ENCODE results near the gene AXIN2.
"Not testable (repeated sequence)": the region's sequence is repeated elsewhere in the genome, so short reads cannot be mapped to it uniquely, and the experiment has no call there.

Gene AXIN2

DNA sequence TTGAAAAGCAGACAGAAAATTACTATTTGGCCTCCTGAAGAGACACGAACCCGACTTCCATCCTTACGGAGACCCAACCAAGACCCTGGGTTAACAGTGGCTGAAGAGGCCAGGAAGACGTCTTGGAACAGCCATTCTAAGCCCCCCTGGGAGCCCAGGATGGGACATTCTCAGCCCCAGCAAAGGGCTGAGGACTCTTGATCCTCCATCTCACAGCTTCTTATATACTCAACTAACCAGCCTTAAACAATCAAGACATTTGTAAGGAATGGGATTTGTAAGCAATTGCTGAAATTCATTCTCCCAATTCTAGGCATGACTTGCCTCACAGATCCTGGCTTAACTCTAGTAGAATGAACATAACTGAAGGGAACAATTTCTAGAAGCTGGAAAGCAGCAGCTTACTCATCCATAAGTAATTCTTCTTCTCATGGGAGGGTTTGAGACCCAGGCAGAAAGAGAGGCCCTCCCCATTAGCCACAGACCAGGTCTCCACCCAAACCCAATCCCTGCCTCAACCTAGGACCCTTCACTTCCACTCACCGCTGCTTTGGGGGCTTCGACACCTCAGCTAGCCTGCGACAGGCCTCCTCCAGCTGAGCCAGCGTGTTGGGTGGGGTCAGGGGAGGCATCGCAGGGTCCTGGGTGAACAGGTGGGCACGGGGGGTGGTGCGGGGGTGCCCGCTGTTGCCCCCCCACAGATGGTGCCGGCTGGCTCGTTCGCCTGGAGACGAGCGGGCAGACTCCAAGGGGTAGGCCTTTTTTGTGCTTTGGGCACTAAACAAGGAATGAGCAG is 25.5 kb downstream of the AXIN2 start:
- no peak for DNase-seq

DNA sequence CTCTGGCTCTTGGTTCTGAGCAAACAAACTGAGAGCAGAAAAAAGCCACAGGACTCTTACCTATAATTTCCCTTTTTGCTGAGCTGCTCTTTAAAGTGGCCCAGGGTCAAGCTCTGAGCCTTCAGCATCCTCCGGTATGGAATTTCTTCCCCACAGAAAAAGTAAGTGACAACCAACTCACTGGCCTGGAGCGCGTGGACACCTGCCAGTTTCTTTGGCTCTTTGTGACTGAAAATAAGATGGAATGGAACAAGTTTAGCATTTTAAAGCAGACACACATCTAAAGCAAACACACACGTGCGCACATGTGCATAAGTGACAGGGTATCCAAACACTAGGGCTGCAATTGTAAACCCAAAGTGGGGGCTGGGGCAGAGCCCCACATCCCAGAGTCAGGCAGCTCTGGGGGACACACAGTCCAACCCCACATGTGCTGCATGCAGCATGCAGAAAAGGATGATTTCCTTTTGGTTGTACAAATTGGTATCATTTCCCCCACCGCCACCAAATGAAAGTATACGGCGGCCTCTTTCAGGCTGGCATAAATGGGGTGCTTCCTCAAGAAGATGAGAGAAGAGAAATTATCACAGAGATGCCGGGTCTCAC is 27.5 kb downstream of the AXIN2 start:
- no peak for DNase-seq

DNA sequence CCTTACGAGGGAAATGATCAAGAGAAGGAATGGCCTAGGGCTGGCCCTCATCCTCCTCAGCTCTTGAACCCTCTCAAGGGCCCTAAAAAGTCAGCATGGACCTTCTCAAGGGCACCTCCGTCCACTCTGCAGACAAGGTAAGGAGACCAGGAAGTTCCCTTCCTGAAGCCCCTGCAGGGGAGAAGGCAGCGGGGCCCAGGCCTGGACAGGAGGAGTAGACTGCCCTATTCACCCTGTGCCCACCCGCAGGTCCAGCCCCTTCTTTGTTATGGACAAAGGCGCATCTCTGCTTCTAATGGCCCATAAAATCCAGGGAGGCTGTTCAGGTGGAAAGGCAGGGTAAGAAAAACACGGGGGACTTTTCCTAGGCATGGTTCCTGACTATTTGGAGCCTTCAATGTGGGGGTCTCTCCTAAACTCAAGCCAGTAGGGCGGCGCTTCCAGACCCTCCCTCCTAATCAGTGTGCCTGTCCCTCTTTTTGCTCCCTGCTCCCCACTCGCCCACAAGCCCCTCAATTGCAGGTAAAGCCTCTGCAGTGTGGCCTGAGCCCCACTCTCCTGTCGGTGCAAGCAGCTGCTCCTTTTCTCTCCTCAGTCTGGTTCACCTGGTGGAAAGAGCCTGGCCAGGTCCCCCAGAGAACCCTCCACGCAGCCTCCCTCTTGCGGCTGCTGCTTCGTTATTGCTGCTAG is 28.2 kb downstream of the AXIN2 start:
- no peak for DNase-seq

DNA sequence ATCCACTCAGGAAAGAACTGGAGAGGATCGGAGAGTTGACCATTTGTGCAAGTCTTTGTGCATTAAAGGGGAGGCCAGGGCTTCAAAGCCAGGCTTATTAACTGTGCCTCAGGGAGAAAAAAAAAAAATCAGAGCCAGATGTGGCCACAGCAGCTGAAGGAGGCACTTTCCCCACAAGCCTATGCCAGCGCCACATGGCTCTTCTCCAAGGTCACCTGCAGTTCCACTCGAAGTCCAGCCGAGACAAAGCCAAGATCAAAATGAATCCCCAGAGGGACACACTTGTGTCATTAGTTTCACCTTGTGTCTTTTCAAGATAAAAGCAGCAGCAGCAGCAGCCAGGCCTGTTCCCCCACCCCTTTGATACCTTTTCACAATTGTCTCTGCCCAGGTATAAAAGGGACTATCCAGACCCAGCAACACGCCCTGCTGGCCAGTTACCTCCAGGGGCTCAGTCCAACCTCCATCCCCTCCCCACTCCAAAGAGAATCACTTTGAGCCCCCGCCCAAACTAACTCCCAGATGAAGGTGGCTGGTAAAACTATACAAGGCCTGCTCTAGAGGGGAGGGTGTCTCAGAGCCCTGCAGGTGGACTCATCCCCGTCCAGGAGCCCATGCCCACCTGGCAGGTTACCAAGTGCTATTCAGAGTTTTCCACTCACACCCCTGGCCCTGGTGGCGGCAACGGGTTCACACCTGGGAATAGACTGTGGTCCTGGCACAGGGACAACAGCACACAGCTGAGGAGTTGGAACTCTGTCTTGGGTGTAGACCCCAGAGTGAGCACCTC is 29.2 kb downstream of the AXIN2 start:
- DNase-seq = no peak

DNA sequence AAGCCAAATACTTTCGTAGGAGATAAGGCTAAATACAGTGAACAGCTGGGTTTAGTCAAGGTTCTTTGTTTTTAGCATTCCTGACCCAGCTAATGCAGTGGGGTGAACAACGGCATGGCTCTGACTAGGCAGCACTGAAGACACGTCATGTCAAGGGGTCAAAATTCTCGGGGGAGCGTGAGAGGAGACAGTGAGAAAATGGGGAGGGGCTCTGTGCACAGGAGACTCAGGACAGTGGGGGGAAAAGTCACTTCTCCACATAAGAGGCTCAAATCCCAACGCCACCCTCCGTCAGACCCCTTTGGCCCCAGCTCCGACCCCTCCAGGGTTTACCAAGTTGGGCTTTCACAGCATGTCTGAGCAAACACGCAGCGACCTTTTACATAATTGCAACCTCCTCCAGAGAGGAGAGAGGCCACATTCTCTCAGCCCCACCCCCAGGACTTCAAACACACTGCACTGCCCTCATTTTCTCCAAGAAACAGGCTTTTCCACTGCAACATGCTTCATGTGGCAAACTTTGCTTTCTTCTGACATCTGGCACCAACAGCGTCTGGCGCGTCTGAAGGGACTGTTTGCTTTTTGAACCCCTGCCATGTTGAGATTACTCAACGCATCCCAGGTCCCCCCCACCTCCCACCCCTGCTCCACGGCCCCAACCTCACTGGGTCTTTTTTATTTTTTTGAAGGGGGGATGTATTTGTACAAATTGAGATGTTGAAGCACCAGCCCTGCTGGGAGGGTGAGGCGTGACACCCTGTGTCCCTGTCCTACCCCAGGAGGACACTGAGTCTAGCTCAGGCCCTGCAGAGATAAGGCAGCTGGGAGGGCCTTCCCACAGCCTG is 30.0 kb downstream of the AXIN2 start:
- peak; percentile 77 for DNase-seq

DNA sequence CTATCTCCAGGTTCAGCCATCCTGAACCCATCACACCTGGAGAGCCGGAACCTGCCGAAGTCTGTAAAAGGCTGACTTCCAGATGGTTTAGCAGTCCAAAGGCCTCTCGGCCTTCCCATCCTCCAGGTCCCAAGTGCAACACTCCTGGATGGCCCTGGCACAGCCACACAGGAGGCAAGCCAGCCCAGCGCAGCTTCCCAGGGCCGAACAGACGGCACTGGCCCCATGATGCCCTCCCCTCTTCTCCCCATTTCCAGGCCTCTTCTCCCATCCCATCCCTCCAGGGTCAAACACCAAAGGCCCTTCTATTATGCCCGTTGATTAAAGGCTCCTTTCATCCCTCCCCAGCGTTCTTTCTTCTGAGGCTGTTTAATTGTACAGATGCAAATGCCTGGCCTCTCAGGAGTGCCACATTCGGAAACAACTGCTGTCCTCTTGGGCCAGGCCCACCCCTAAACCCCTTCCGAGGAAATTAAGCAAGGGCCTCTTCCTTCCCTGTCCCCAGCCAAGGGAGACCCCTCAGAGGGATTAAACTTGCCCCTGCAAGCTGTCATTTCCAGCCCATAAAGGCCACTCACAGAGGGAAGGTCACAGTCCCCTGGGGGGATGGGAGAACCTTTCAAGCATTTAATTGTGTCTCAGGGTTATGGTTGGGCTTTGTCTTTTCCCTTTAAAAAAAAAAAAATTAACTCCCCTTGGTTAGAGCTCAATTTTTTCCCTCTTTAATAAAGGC is 30.8 kb downstream of the AXIN2 start:
- peak; percentile 75 for DNase-seq

DNA sequence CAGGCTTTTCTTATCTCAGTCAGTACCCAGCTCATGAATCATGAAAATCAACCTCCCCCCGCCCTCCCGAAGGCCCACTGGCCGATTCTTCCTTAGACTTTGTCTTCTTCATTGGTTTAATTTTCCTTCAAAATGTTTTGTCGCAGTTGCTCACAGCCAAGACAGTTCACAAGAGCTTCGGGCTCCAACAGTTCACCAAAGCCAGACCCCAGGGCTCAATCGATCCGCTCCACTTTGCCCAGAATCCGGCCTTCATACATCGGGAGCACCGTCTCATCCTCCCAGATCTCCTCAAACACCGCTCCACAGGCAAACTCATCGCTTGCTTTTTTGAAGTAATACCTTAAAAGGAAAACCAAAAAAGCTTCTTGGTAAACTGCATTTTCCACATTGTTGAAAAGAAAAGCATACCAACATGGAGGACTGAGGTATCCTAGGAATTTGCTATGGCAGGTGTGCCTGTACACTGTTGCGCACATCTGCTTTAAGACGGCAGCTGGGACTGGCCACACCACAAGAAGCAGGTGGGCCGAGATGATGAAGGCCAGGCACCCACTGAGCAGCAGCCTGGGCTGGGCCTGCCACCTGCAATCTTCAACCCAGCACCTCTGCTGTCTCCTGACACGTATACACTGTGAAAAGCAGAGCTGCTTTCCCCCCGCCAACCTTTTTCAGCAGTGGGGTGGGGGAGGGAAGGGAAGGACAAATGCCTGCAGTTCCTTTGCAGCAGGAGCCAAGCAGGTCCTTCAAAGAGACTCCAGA is 31.5 kb downstream of the AXIN2 start:
- DNase-seq = no peak

DNA sequence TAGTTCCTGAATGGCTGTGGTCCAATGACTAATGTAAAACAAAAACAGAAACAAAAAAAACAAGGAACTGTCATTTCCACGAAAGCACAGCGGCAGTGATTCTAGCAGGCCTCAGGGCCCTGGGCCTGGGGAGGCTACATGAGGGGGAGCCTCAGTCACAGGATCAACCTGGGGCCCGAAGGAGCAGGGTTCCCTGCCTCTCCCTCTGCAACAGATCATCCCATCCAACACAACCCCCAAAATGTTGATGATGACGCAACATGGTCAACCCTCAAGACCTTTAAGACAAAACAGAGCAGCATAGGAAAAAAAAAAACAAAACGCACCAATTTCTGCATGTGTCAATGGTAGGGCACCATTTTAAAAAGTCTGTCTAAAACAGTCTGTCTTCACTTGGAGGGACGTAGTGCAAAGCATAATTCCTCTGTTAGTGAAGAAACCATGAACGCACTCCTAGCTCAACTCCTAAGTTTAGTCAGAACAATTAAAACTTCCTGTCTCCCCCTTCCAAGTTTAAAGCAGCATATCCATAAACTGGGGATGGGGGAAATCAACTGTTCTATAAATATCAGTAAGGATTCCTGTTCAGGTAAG is 32.3 kb downstream of the AXIN2 start:
- DNase-seq = no peak

DNA sequence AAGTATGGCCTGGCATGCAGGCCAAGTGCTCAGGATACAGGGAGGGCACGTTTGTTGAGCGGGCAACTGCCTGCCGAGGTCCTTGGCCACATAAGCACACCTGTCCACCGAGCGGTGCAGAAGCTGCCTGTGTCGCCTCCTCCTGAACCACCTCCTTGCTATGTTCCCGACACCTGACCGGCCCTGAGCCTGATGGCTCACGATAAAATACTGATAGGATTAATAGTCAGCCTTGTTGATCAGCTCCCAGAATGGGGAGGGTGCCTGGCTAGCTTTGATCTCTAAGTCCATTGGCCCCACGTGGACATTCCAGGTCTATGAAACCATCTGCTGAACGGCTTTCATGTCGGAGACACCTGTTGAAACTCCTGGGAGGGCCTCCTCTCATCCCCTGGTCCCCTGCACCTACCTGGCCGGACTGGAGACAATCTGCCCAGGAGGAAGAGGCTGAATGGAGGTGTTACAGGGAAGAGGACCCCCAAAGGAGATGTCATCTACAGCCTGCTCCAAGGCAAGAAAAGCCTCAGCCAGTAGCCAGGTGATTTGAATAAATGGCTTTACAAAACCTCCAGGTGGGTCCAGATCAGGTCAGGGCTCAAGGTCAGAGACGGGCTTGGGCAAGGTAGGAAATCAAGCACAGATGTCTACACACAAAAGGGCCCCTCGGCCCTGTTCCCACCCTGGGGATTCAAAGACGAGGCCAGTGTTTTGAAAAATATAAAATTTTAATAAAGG is 33.4 kb downstream of the AXIN2 start:
- no peak for DNase-seq

DNA sequence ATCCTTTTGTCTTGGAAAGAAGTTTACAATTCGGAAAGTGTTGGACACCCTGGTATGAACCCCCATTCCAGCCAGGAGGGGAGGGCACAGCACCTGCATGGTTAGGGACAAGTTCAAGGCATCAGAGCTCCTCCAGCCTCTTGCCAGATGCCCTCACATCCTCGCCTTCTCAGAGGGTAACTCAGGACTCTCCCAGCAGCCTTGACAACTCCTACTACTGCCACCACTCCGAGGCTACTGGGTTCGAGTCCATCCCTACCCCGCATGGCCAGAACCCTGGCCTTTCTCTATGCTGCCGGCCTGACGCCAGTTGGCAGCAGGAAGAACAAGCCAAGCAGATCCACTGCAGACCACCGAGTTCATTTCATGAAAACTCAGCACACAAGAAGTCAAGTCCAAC is 34.1 kb downstream of the AXIN2 start:
- no peak for DNase-seq

DNA sequence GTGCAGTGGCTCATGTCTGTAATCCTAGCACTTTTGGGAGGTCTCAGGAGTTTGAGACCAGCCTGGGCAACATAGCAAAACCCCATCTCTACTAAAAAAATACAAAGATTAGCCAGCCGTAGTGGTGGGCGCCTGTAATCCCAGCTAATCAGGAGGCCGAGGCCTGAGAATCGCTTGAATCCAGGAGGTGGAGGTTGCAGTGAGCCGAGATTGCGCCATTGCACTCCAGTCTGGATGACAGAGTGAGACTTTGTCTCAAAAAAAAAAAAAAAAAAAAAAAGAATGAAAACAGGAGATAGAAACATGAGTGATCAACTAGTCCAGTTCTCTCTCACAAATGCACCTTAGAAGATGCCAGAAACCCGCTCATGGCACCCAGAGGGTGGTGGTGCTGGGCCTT is 34.6 kb downstream of the AXIN2 start:
- DNase-seq = not testable (repeated sequence)

DNA sequence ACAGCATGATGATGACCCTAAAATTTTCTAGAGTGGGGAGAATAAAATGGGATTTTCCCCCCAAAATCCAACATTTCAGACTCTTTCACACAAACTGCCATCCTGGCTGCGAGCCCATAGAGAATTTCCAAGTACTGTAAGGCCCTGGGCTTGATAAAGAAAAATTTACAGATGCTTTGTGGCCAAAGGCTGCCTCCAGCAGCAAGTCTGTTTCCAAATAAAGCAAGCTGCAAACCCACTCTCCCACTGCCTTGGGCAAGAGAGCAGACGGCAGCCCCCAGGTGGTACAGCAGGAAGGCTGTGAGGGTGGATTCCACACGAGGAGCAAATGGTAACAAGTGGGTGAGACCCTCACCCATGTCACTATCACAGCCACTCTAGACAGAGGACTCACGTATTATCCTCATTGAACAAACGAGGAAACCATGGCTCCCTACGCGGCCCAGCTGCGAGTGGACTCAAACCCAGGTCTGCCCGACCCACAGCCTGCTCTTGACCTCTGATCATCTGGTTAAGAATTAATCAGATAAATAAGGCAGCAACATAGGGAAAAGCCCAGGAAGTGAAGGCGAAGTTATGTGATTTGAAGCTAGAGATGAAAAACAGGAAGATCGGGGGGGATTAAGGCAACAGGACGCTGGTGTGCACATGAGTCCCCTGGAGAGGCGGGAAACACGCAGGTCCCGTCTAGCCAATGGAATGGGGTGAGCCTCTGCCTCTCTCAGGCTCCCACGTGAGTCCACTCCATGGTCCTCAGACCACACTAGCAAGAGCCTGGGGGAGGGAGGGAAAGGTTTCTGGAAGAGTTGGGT is 37.4 kb downstream of the AXIN2 start:
- no peak for DNase-seq

DNA sequence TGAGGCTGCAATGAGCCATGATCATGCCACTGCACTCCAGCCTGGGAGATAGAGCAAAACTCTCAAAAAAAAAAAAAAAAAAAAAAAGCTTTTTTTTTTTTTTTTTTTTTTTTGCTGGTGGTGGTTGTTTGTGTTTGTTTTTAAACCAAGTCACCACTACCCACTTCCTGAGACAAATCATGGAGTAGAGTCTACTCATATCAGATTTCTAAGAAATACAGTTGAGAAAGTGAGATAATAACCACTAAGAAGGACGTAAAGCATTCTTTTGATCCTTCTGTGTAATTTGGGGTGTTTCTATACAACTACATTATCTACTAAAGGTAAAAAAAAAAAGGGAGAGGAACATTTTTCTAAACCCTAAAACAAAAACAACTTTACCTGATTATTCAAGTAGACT is 38.0 kb downstream of the AXIN2 start:
- DNase-seq = no peak

DNA sequence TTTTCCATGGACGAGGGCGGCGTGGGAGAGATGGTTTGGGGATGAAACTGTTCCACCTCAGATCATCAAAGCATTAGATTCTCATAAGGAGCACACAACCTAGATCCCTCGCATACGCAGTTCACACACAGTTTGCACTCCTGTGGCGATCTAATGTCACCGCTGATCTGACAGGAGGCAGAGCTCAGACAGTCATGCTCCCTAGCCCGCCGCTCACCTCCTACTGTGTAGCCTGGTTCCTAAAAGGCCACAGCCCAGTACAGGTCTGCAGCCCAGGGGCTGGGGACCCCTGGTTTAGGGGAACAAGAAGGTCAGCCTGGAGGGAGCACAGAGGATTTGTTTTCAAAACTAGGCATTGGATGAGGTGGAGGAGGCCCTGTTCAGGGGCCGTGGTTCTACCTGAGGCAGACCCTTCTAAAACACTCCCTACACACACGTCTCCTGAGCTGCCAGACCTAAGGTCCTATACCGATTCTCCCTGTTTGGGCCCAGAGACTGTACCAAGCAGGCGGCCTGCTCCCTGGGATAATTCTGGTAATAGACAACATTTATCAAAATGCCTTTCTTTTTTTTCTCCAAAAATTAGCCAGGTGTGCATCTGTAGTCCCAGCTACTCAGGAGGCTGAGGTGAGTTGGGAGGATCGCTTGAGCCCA is 38.6 kb downstream of the AXIN2 start:
- DNase-seq = no peak

DNA sequence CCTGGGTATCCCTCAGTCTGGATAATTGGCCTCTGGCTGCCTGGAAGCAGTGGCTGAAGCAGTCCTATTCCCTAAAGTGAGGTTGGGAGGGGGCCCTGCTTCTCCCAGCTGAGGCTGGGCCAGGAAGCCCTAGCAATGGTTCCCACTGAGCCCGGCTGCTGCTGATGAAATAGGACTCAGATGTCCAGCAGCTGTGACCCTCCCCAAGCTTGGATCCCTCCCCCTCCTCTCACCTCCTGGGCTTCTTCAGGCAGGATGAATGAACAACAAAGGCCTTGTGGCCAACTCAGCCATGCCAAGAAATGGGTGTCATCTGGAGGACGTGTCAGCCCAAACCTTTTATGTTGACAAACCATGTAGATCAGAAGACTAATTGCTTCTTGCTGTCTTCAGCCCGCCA is 42.0 kb downstream of the AXIN2 start:
- peak; percentile 56 for DNase-seq

DNA sequence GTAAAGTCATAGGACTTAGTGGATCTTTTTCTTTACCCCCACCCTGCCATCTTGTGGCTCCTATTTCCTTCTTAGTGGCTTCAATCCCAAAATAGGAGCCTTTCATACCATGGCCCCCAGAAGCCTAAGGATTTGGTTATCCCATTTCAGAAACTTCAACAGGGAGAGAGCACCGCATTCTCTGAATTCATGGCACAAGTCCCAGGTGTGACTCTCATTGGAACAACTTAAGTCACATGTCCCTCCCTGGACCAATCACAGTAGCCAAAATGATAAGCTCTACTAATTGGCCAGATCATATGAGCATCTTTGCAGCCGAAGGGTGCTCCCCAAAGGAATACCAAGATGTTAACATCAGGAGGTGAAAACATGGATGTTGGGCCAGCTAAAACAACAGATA is 43.2 kb downstream of the AXIN2 start:
- DNase-seq = no peak

DNA sequence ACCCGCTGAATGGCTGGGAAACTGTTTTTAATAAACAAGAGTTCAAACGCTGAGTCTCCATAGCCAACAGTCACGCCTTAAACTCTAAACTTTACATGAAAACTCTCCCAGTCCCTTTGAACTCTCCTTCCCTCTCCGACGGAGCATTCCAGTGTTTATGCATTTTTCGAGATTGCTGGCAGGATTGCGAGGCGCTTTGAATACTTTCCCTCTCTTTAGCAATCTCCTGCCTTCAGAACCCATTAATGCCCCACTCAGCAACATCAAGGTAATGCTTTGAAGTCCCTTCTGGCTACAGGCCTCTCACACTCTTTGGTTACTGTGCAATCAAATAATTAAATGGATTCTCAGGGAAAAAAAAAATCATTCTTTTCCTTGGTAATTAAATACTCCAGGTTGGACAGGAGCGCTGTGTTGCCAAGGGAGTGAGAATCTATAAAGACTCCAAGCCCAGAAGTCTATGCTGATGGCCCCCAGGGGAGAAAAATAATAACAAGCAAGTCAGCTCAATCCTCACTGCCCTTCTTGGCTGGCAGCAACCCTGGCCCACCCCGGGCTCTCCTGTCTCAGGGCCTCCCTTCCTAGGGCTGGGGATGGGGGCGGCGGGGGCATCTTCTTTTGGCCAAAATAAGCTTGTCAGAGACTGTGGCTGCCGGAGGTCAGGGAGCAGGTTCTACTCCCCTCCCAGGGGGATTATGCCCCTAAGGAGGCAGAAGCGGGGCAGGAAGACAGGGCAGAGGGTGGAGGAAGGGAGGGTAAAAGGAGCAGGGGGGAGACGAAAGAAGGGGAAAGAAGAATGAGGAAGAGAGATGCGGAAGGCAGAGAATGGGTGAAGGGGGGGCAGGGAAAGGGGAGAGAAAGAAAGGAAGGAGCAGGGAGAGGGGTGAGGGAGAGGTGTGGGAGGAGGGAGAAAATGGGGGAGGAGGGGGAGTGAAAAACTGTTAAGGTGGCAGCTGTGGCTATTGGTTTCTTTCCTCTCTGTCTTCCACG is 45.2 kb downstream of the AXIN2 start:
- no peak for DNase-seq

All from retina (tissue), 1 donor.